Natural killer cell (primary cell): ENCODE measurements around the gene SH3PXD2A. TPM values are rescaled to one million over a fixed set of nuclear protein-coding genes. Genes with fewer than 3 reads are reported as not detected.

Experiments used
- ATAC-seq, 3 donors: fragments of 150-1000 bp in 2 of 3; fragments of 200-7000 bp in 1 of 3; cut with Tn5 transposase; 1 replicate in 1 of 3; 2 replicates in 2 of 3; pipeline ENCODE4 v1.10.0; 2021; ENCODE audit warnings: mild to moderate bottlenecking in 2 of 3, moderate library complexity in 2 of 3
- DNase-seq, 2 donors: peaks; one replicate each; pipeline versions ENCODE4 v3.0.0 to v3.0.0-alpha.2; 2013 to 2021; ENCODE audit warnings: mixed read lengths in 1 of 2
- H3K27ac ChIP-seq: one replicate; pipeline ENCODE4 v1.5.1; 2013; ENCODE audit warnings: mild to moderate bottlenecking, low read length
- H3K27me3 ChIP-seq: one replicate; pipeline ENCODE4 v1.6.1; 2013; ENCODE audit warnings: low read length; ENCODE audit not compliant: control insufficient read depth, insufficient read depth
- H3K36me3 ChIP-seq: one replicate; pipeline ENCODE4 v1.6.1; 2013; ENCODE audit warnings: low read length; ENCODE audit not compliant: control insufficient read depth, insufficient read depth
- H3K4me1 ChIP-seq: one replicate; pipeline ENCODE4 v1.6.1; 2013; ENCODE audit warnings: low read length; ENCODE audit not compliant: control insufficient read depth, insufficient read depth
- H3K4me3 ChIP-seq: one replicate; pipeline ENCODE4 v1.5.1; 2013; ENCODE audit warnings: low read length
- H3K9me3 ChIP-seq: one replicate; pipeline ENCODE4 v1.6.1; 2013; ENCODE audit warnings: low read length; ENCODE audit not compliant: control insufficient read depth, insufficient read depth
- H3K27ac Mint-ChIP-seq, 2 donors: one replicate each; pipeline ENCODE4 v1.8.0; 2022; ENCODE audit warnings: mild to moderate bottlenecking in 2 of 2, mixed read lengths in 2 of 2, moderate library complexity in 1 of 2
- H3K27me3 Mint-ChIP-seq, 2 donors: one replicate each; pipeline ENCODE4 v1.8.0; 2022; ENCODE audit warnings: low read depth in 2 of 2, mixed read lengths in 2 of 2
- H3K36me3 Mint-ChIP-seq: one replicate; pipeline ENCODE4 v1.8.0; 2022; ENCODE audit warnings: mixed read lengths
- H3K4me1 Mint-ChIP-seq, 2 donors: one replicate each; pipeline ENCODE4 v1.8.0; 2022; ENCODE audit warnings: mixed read lengths in 2 of 2
- H3K4me3 Mint-ChIP-seq: one replicate; pipeline ENCODE4 v1.8.0; 2022; ENCODE audit warnings: mild to moderate bottlenecking, moderate library complexity, mixed read lengths
- H3K9me3 Mint-ChIP-seq, 2 donors: one replicate each; pipeline ENCODE4 v1.8.0; 2022; ENCODE audit warnings: mixed read lengths in 2 of 2
- WGBS: methylation state at CpG from one replicate; pipeline ENCODE4 v1.1.7; 2013; ENCODE audit warnings: missing lambda C conversion rate; ENCODE audit not compliant: insufficient coverage; 5-methylcytosine and 5-hydroxymethylcytosine counted together
- intact Hi-C: fragments of 100-400 bp; cut with micrococcal nuclease; formaldehyde crosslinking; loops from one replicate; pipeline ENCODE4 v1.14.2; 2022
- total RNA-seq, 4 donors: library from RNA; stranded (reverse); fragments of 120-200 nt in 1 of 4; gene quantifications; one replicate each; pipeline versions ENCODE4 v1.2.3 to v1.2.4, GENCODE V29; 2013 to 2022
- TF ChIP-seq, protein P1 (sequence below): fragments of 200-600 bp; IDR thresholded peaks from one replicate; pipeline ENCODE4 v1.8.0; 2022; ENCODE audit warnings: antibody characterized with exemption

Gene SH3PXD2A
- total RNA-seq, 3 donors from 2014 or later (not counting 1 experiment from before 2014, with no cell fraction given): 3.3 to 7.0 (median 4.9) TPM

DNA sequence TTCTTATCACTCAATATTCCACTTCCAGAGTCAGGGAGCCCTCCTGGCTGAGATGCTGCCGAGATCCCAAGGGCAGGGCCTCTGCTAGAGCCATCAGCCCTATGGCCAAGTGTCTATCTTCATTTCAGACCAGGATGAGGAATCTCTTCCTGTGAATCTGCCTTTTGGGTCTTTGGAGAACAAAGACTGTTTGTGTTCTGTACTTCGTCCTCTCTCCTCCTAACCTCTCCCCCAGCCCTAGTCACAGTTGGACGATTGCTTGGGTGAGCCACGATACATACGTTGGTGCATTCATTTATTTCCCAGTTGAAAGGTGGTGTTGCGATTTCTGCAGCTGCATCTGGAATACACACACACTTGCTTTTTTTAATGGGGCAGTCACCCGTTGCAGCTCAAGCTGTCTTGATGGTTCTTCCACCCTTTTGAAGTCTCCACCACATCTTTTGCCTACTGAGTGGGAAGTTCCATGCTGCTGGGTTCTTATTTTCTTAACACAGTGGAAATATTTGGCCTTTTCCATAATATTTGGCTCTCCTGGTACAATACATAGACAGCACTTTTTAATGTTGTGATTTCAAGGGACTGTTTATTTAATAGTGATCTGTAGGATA, 26.7 kb downstream of the SH3PXD2A start:
- TF ChIP-seq, protein P1, sequence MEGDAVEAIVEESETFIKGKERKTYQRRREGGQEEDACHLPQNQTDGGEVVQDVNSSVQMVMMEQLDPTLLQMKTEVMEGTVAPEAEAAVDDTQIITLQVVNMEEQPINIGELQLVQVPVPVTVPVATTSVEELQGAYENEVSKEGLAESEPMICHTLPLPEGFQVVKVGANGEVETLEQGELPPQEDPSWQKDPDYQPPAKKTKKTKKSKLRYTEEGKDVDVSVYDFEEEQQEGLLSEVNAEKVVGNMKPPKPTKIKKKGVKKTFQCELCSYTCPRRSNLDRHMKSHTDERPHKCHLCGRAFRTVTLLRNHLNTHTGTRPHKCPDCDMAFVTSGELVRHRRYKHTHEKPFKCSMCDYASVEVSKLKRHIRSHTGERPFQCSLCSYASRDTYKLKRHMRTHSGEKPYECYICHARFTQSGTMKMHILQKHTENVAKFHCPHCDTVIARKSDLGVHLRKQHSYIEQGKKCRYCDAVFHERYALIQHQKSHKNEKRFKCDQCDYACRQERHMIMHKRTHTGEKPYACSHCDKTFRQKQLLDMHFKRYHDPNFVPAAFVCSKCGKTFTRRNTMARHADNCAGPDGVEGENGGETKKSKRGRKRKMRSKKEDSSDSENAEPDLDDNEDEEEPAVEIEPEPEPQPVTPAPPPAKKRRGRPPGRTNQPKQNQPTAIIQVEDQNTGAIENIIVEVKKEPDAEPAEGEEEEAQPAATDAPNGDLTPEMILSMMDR: no peak
- intact Hi-C loops: no loop called here
- no peaks in the 10 kb centered on the region for H3K9me3 Mint-ChIP-seq
- peak overlapping the region in 1 of 2 donors; percentile 18 for H3K27ac Mint-ChIP-seq
- H3K4me3 Mint-ChIP-seq: no peak overlapping the region
- DNase-seq: no peak
- H3K36me3 Mint-ChIP-seq: no peaks in the 10 kb centered on the region
- H3K4me3 ChIP-seq: no peak overlapping the region
- no peaks in the 10 kb centered on the region for H3K4me1 ChIP-seq
- H3K27me3 Mint-ChIP-seq: peaks cover 6 to 7% of the 10 kb centered on the region in 2 donors
- no peaks in the 10 kb centered on the region for H3K9me3 ChIP-seq
- ATAC-seq: no peak
- H3K4me1 Mint-ChIP-seq: peaks cover 4 to 5% of the 10 kb centered on the region in 2 donors
- no peaks in the 10 kb centered on the region for H3K27me3 ChIP-seq
- no peak overlapping the region for H3K27ac ChIP-seq
- H3K36me3 ChIP-seq: no peaks in the 10 kb centered on the region
- 75% methylated on average over 7 of the region's 7 CpGs for WGBS

DNA sequence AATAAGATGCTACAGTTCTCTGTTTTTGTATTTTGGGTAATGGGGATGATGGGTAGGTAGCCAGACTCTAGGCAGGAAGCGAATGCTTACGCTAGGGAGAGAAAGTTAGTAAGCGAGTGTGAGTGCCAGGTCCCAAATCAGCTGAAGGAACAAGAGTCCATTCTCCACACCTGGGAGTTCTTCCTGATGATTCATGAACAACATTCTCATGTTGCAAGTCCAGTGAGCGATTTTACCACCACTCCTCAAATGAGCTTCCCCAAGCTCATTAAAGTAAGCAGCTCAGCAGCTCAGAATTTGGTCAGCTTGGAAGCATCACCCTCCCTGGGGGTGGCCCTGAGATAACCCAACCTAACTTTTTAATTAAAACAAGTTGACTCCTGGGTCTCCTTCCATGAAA, 27.3 kb downstream of the SH3PXD2A start:
- intact Hi-C loops: no loop called here
- TF ChIP-seq, protein P1: no peak
- Mint-ChIP-seq H3K9me3 (no peaks in the 10 kb centered on the region), H3K36me3 (no peaks in the 10 kb centered on the region), H3K27ac (no peak overlapping the region), H3K27me3 (peaks cover 6 to 7% of the 10 kb centered on the region in 2 donors), H3K4me1 (peaks cover 4 to 5% of the 10 kb centered on the region in 2 donors), H3K4me3 (no peak overlapping the region)
- no peaks in the 10 kb centered on the region for H3K27me3 ChIP-seq
- no peaks in the 10 kb centered on the region for H3K9me3 ChIP-seq
- no peak overlapping the region for H3K4me3 ChIP-seq
- 93% methylated on average over 4 of the region's 4 CpGs for WGBS
- no peak overlapping the region for H3K27ac ChIP-seq
- ATAC-seq (no peak), DNase-seq (no peak)
- no peaks in the 10 kb centered on the region for H3K4me1 ChIP-seq
- H3K36me3 ChIP-seq: no peaks in the 10 kb centered on the region

DNA sequence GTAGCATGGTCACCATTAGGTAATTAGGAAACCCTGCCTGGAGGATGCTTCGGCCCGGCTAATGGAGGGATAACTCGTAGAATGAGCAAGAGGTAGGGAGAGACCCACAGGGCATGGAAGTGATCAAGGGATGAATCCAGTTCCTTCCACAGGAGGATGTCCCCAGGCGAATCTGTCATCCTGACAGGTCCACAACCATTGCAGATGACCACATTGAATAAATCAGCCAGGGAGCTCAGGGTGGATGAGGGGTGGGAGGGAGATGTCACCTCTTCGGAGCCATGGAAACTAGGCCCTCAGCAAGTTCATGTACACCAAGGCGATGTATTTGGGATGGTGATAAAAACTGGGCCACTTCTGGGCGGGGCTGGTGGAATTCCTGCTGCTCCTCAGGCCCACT, 28.5 kb downstream of the SH3PXD2A start:
- Mint-ChIP-seq H3K27me3 (peaks cover 8 to 15% of the 10 kb centered on the region in 2 donors), H3K9me3 (no peaks in the 10 kb centered on the region), H3K27ac (no peak overlapping the region), H3K4me3 (no peak overlapping the region), H3K36me3 (no peaks in the 10 kb centered on the region), H3K4me1 (peaks cover 4 to 5% of the 10 kb centered on the region in 2 donors)
- intact Hi-C loops: no loop called here
- TF ChIP-seq, protein P1: no peak
- no peaks in the 10 kb centered on the region for H3K36me3 ChIP-seq
- ATAC-seq (no peak), DNase-seq (no peak)
- no peak overlapping the region for H3K27ac ChIP-seq
- H3K27me3 ChIP-seq: no peaks in the 10 kb centered on the region
- WGBS: 95% methylated on average over 7 of the region's 7 CpGs
- H3K4me1 ChIP-seq: no peaks in the 10 kb centered on the region
- no peaks in the 10 kb centered on the region for H3K9me3 ChIP-seq
- no peak overlapping the region for H3K4me3 ChIP-seq

DNA sequence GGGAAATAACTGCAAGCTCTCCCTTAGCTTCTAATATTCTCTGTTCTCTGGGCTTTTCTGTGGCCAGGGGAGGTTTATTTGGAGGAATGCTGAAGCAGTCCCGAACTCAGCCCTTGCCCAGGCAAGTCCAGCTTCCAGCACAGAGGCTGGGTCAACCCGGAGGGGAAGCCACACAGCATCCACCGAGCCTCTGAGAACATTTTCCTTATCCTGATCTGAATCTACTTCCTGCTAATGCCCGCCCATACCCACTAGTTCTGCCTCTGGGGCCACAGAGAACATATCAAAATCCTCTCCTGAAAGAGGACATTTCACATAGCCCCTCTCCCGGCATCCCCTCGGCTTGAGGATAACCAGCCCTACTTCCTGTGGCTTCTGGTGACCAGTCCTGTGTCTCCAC, 31.1 kb downstream of the SH3PXD2A start:
- Mint-ChIP-seq H3K27ac (no peak overlapping the region), H3K9me3 (no peaks in the 10 kb centered on the region), H3K36me3 (no peaks in the 10 kb centered on the region), H3K4me1 (peaks cover 4 to 5% of the 10 kb centered on the region in 2 donors), H3K27me3 (peaks cover 13 to 17% of the 10 kb centered on the region in 2 donors), H3K4me3 (no peak overlapping the region)
- H3K27me3 ChIP-seq: no peaks in the 10 kb centered on the region
- no peak overlapping the region for H3K4me3 ChIP-seq
- 17% methylated on average over 6 of the region's 6 CpGs for WGBS
- H3K27ac ChIP-seq: no peak overlapping the region
- no peaks in the 10 kb centered on the region for H3K9me3 ChIP-seq
- TF ChIP-seq, protein P1: no peak
- no peaks in the 10 kb centered on the region for H3K4me1 ChIP-seq
- no peak for DNase-seq
- no peak for ATAC-seq
- no peaks in the 10 kb centered on the region for H3K36me3 ChIP-seq
- intact Hi-C loops: no loop called here
